D721Med (cell line): ENCODE data around the gene IL9.
"Not testable (repeated sequence)": the region's sequence is repeated elsewhere in the genome, so short reads cannot be mapped to it uniquely, and the experiment has no call there.

Experiments used
- DNase-seq: peaks from one replicate; pipeline ENCODE4 v3.0.0; 2011; ENCODE audit warnings: low spot score; ENCODE audit not compliant: insufficient read length
- FAIRE-seq: peaks from 2 replicates; lab custom pipeline; 2011; peaks lifted over from hg19 to GRCh38; lab: Jason Lieb, UNC
- TF ChIP-seq, protein P1 (sequence below): IDR thresholded peaks from 2 replicates; pipeline ENCODE4 v1.5.1; 2012; ENCODE audit warnings: mild to moderate bottlenecking, control low read depth; ENCODE audit not compliant: insufficient read depth; ENCODE audit errors: missing control alignments

IL9 gene

GRCh38 chr5:135864503-135865435, 30.9 kb downstream of the IL9 start:
- FAIRE-seq (no peak), DNase-seq (no peak)
- TF ChIP-seq, protein P1, sequence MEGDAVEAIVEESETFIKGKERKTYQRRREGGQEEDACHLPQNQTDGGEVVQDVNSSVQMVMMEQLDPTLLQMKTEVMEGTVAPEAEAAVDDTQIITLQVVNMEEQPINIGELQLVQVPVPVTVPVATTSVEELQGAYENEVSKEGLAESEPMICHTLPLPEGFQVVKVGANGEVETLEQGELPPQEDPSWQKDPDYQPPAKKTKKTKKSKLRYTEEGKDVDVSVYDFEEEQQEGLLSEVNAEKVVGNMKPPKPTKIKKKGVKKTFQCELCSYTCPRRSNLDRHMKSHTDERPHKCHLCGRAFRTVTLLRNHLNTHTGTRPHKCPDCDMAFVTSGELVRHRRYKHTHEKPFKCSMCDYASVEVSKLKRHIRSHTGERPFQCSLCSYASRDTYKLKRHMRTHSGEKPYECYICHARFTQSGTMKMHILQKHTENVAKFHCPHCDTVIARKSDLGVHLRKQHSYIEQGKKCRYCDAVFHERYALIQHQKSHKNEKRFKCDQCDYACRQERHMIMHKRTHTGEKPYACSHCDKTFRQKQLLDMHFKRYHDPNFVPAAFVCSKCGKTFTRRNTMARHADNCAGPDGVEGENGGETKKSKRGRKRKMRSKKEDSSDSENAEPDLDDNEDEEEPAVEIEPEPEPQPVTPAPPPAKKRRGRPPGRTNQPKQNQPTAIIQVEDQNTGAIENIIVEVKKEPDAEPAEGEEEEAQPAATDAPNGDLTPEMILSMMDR, result no peak

DNA sequence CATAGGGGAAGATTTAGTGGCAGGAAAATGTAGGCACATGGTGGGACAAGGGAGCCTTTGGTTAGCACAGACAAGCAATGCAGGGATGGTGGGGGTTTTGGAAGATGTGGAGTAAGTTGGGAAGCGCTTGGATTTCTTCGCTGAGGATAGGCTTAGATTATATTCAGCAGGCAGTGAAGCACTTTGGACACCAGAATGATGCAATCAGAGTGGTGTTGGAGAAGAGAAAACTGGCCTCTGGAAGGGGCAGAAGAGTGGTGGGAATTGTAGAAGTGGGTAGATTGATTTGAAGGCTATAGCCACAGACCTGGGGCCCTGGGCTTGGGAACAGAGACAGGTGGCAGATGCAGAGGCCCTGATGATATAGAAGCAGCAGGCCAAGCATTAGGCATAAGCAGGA, 32.9 kb downstream of the IL9 start:
- TF ChIP-seq, protein P1, result no peak
- no peak for FAIRE-seq
- DNase-seq, result no peak

GRCh38 chr5:135862086-135862485, 33.6 kb downstream of the IL9 start:
- FAIRE-seq, result no peak
- TF ChIP-seq, protein P1, result no peak
- DNase-seq, result no peak

DNA sequence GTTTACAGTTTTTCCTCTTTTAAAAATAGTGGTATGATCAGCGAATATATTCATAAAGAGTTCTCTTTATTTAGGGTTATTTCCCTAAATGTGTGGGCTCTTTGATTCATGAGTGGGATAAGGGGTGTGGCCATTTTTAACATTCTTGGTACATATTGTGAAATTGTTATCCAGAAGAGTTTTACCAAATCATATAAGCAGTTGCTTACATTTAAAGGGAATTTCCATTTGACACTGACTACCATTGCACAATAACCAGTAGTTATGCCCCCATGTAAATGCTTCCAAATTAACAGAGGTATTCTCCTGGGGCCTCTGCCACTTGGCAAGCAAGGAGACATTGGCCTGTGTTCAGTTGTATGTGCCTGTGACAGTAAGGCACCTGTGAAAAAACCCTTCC, 34.0 kb downstream of the IL9 start:
- TF ChIP-seq, protein P1, result no peak
- DNase-seq (no peak), FAIRE-seq (no peak)

DNA sequence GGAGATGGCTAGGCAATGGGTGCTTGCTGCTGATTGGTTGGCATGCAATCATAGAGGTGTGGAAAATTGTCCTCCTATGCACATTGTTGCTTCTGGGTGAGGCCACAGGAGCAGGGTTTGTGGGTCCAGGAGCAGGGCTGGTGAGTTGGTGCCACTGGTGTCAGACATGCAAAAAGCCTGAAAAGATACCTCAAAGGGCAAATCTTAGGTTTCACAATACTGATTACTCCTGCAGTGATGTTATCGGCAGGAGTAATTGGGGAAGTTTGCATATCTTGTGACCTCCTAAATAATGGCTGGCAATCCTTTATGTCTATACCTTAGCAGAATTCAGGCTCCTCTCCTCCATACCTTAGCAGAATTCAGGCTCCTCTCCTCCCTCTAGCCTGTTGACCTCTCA, 36.0 kb downstream of the IL9 start:
- TF ChIP-seq, protein P1, result no peak
- DNase-seq (no peak), FAIRE-seq (no peak)

DNA sequence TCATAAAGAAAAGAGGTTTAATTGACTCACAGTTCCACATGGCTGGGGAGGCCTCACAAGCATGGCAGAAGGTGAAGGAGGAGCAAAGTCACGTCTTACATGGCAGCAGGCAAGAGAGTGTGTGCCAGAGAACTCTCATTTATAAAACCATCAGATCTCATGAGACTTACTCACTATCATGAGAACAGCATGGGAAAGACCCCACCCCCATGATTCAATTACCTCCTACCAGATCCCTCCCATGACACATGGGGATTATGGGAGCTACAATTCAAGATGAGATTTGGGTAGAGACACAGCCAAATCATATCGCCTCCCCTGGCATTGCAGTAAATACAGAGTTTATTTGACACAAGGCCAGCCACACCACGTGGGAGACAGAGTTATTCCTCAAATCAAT, 36.5 kb downstream of the IL9 start:
- DNase-seq, FAIRE-seq: not testable (repeated sequence)

DNA sequence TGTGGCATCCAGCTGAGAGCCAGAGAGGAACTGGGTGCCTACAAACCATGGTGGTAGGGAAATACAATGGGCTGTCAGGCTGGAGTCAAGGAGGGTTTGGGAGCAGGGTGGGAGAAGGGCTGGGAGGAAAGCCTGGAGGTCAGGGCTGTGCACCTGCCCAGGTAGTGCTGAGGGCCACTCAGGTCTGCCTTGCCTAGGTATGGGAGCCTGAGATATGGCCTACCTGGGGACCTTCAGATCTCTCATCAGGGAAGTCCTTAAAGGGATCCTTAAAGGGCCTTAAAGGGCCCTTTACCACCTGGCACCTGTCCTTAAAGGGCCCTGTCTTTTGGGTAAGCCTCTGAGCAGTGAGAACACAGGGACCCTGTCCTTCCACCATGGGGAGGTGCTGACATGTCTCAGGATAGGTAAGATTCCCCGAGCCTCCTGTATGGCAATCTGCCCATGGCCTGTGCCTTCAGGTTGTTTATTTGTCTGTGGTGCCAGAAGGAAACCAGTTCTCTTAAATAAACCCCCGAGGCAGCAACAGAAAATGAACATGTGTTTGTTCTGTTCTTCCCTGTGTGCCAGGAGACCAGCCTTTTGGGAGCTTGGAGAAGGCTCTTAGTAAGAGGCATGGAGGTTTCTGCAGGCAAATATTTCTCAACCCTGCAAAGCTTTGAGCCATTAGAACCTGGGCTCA, 37.9 kb downstream of the IL9 start:
- DNase-seq (no peak), FAIRE-seq (no peak)
- TF ChIP-seq, protein P1, result no peak
